ENCODE results near the gene ZNF791. TPM values are rescaled to one million over a fixed set of nuclear protein-coding genes. Genes with fewer than 3 reads are reported as not detected.

The ZNF791 gene
- total RNA-seq, 4 donors from 2014 or later: 18.6 to 31.1 (median 22.5) TPM

- 11 to 32% methylated on average over 31 of the region's 31 CpGs for WGBS, 2 donors
- H3K4me3 ChIP-seq (ENCODE audit: low read depth, poor library complexity, severe bottlenecking): no peak overlapping the region
- DNase-seq (ENCODE audit: low spot score in 2 of 2): peak in 1 of 2 donors; percentile 19
- TF ChIP-seq CTCF (IDR thresholded peaks at IDR 0.05) (no peak), POLR2A (IDR thresholded peaks at IDR 0.05) (no peak)
- intact Hi-C loops (cut with DNase I; ENCODE audit: low total_unique reads): no loop called here
Observed at GRCh38 chr19:12647490-12648071, 36.9 kb downstream of the ZNF791 start.

GRCh38 chr19:12648088-12648487, 37.4 kb downstream of the ZNF791 start:
- 25 to 41% methylated on average over 27 to 29 of the region's 29 CpGs for WGBS, 2 donors
- intact Hi-C loops (cut with DNase I; ENCODE audit: low total_unique reads): no loop called here
- H3K4me3 ChIP-seq (ENCODE audit: low read depth, poor library complexity, severe bottlenecking): no peak overlapping the region
- no peak for DNase-seq (ENCODE audit: low spot score in 2 of 2)
- no peak for TF ChIP-seq CTCF (IDR thresholded peaks at IDR 0.05)

- WGBS, 2 donors: 92 to 93% methylated on average over 10 of the region's 10 CpGs
- no peak for DNase-seq (ENCODE audit: low spot score in 2 of 2)
- H3K4me3 ChIP-seq (ENCODE audit: low read depth, poor library complexity, severe bottlenecking): no peak overlapping the region
- intact Hi-C loops (cut with DNase I; ENCODE audit: low total_unique reads): no loop called here
- no peak for TF ChIP-seq CTCF (IDR thresholded peaks at IDR 0.05)
- TF ChIP-seq POLR2A (IDR thresholded peaks at IDR 0.05): no peak
Observed at GRCh38 chr19:12649941-12650340, 39.2 kb downstream of the ZNF791 start.

GRCh38 chr19:12652219-12652618, 41.5 kb downstream of the ZNF791 start:
- TF ChIP-seq POLR2A (IDR thresholded peaks at IDR 0.05) (no peak), CTCF (IDR thresholded peaks at IDR 0.05) (no peak)

GRCh38 chr19:12655546-12655945, 44.8 kb downstream of the ZNF791 start:
- 96 to 97% methylated on average over 8 of the region's 8 CpGs for WGBS, 2 donors
- DNase-seq (ENCODE audit: low spot score in 2 of 2): no peak
- intact Hi-C loops (cut with DNase I; ENCODE audit: low total_unique reads): no loop called here
- TF ChIP-seq CTCF (IDR thresholded peaks at IDR 0.05): no peak
- no peak for TF ChIP-seq POLR2A (IDR thresholded peaks at IDR 0.05)
- H3K4me3 ChIP-seq (ENCODE audit: low read depth, poor library complexity, severe bottlenecking): no peak overlapping the region

More at GRCh38 chr19:12652219-12652618, 41.5 kb downstream of the ZNF791 start:
- DNase-seq (ENCODE audit: low spot score in 2 of 2): no peak
- WGBS, 2 donors: 90 to 95% methylated on average over 6 of the region's 6 CpGs
- no peak overlapping the region for H3K4me3 ChIP-seq (ENCODE audit: low read depth, poor library complexity, severe bottlenecking)
- intact Hi-C loops (cut with DNase I; ENCODE audit: low total_unique reads): no loop called here

Data from lower leg skin (tissue), 4 donors.